Posterior vena cava (tissue), 2 donors: ENCODE results near the gene TRAF3IP1. TPM values are rescaled to one million over a fixed set of nuclear protein-coding genes. Genes with fewer than 3 reads are reported as not detected.
"Not testable (repeated sequence)": the region's sequence is repeated elsewhere in the genome, so short reads cannot be mapped to it uniquely, and the experiment has no call there.

Source experiments
- DNase-seq: peaks from one replicate; pipeline ENCODE4 v3.0.0-alpha.2; 2020; ENCODE audit warnings: low spot score
- intact Hi-C, 2 donors: fragments of 100-400 bp; cut with DNase I; formaldehyde crosslinking; loops; one replicate each; pipeline versions ENCODE4 v1.14.1 to v1.14.2; 2022 to 2023
- total RNA-seq, 2 donors: library from RNA; stranded (reverse); fragmentation: NEBNext Ultra II Directional; extraction: Animal tissue kit (Norgen Biotek cat#: 25700); gene quantifications; one replicate each; pipeline ENCODE4 v1.2.1, GENCODE V29; 2021
- donor health status: DM: yes; HTN: yes; CAD: no.
- donor health status: DM: yes; HTN: yes; CAD: no.

Gene TRAF3IP1
- total RNA-seq, 2 donors from 2014 or later: 27.1 to 37.2 TPM

- intact Hi-C loops, DNase-seq: not testable (repeated sequence)
Observed at GRCh38 chr2:238335591-238335990, 15.3 kb downstream of the TRAF3IP1 start.

DNA sequence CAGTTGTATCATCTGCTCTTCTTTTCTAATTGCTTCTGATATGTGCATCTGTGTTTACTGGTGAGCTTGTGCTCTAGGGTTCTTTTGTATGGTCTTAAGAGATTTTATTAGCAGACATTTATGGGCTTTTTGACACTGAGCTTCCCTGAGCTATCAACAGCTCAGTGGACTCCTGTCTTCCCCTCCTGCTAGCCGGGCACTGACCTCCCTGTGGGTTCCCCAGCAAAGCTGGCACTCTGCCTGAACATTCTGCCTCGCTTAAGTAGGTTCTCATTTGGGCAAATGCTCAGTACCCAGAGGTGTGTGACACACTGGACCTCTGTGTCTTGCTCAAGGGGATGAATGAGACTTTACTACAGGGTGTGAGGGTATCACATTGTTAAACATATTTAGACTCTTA, 15.8 kb downstream of the TRAF3IP1 start:
- intact Hi-C loops: no loop called here
- DNase-seq: no peak

DNA sequence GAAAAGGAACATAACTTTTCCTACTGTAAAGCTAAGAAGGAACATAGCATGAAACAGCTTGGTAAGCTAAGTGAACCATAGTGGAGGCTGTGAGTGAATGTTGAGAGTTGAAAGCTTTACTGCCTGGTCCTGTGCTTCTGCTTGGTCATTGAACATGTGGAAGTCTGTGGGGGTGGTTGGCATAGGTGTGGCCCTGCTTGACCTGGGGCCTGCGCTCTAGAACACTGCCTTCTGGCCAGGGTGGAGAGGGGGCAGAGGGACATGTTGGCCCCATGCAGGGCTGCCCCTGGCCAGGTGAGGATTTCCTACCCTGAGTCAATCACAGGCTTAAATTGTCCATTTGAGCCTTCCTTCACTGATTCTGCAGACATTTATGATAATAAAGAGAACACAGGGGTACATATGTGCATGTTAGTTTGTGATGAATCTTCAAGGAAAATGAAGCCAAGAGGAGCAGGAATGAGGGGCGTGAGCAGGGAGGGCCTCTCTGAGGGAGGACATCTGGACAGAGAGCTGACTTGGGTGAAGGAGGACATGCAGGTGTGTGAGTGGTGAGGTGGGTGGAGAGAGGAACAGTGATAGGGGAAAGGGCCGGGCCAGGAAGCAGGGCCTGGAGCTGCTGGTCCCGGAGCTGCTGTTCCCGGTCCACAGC, 16.6 kb downstream of the TRAF3IP1 start:
- intact Hi-C loops: no loop called here

GRCh38 chr2:238337846-238338245, 17.5 kb downstream of the TRAF3IP1 start:
- intact Hi-C loops: no loop called here
- no peak for DNase-seq

More for the DNA sequence above, 16.6 kb downstream of the TRAF3IP1 start:
- DNase-seq: no peak

DNA sequence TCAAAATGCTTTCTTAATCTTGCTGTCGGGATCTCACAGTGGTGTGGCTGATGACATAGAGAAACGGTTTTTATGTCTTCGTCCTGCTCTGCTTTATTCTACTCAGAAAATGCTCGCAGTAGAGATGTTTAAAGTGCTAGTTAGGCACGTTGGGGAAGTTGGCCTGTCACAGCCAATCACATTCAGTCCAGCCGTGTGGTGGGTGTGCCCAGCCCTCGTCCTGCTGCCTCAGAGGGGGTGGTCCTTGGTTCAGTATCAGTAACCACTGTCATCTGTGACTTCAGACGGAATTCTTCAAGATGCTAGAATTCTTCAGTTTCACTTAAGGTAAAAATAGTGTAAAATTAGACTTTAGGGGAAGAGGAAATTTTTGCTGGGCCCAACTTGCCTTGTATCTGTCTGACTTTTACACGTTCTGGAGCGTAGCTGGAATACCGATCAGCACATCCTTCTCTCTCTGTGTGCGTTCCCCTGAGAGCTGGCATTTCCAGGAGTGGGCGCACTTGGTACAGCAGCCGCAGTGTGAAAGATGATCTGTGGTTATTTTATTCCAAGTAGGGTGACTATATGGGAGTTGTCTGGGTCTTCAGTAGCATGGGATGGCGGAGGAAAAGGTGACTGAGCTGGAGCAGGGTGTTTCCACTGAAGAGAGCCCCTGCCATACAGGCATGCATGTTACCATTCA, 18.5 kb downstream of the TRAF3IP1 start:
- intact Hi-C loops: no loop called here
- no peak for DNase-seq

- DNase-seq: no peak
Observed at GRCh38 chr2:238339395-238339780, 19.1 kb downstream of the TRAF3IP1 start.

GRCh38 chr2:238339814-238340213, 19.5 kb downstream of the TRAF3IP1 start:
- intact Hi-C loops: no loop called here
- DNase-seq: no peak

More at GRCh38 chr2:238339395-238339780, 19.1 kb downstream of the TRAF3IP1 start:
- intact Hi-C loops: no loop called here

DNA sequence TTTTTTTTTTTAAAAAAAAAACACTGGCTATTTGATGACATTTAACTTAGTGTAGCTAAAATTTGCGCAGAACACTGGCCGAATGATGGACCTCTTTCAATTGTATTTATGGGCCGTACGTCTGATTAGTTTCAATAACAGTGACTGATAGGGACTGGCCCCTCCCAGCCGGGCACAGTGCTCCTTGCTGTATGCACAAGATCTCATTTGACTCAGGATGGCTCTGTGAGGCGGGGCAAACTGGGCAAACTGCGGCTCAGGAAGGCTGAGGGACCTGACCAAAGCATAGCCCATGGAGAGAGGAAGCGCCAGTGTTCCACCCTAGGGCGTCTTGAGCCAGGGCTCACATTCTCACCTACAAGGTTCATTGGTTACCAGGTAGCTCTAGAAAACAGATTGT, 21.2 kb downstream of the TRAF3IP1 start:
- no peak for DNase-seq
- intact Hi-C loops: no loop called here

GRCh38 chr2:238344035-238344434, 23.7 kb downstream of the TRAF3IP1 start:
- intact Hi-C loops: no loop called here
- no peak for DNase-seq

DNA sequence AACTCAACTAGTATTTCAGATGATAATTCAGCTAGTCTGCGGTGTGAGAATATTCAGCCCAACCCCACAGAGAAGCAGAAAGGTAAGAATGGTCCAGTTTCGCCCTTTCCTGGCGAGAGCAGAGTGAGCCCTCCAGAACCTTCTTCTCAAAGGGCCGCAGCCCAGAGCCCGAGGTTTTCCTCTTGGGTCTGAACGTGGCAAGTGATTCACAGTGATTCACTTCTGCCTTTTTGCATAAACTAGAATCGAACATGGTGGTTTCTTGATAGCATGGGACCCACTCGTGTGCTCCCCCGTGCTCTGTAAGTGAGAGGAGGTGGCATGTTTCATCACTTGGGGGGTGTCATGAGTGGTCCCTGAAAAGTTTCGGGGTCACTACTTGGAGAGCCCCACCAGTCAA, 24.2 kb downstream of the TRAF3IP1 start:
- no peak for DNase-seq
- intact Hi-C loops: no loop called here

GRCh38 chr2:238345297-238345968, 25.1 kb downstream of the TRAF3IP1 start:
- no peak for DNase-seq
- intact Hi-C loops: no loop called here

GRCh38 chr2:238346544-238346943, 26.2 kb downstream of the TRAF3IP1 start:
- intact Hi-C loops: no loop called here
- DNase-seq: no peak

- no peak for DNase-seq
Observed at GRCh38 chr2:238350150-238350897, 30.0 kb downstream of the TRAF3IP1 start.

DNA sequence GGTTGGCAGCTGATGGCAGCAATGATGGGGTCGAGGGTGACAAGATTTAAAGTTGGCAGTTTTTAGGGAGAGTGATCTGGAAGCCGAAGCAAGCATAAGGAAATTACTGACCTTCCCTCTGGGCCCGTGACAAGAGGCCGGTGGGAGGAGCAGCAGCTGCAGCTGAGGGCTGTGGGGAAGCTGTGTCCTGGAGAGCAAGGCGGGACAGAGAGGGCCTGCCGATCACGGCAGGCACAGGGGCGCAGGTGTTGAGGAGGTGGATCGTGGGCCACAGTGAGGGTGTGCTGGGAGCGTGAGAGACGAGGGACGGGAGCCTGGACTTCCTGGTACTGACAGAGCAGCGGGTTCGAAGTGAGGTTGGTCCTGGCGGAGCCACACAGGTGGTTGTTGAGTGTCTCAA, 31.0 kb downstream of the TRAF3IP1 start:
- intact Hi-C loops: no loop called here
- no peak for DNase-seq

More at GRCh38 chr2:238350150-238350897, 30.0 kb downstream of the TRAF3IP1 start:
- intact Hi-C loops: no loop called here

DNA sequence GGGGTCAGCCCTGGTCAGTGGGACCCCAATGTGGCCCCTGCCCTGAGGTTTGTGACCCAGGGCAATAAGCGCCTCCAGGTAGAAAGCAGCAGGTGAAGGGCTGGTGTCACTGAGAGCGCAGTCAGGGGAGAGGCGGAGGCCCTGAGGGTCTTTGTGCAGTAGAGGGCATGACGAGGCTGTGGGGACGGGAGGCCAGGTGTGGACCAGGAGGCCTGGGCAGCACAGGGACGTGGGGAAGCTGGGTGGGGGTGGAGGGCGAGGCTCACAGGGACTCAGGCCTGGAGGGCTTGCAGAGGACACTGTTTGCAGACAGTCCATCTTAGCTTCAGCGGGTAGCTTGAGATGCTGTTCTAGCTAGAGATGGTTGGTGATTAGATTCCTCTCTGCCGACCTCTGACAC, 32.0 kb downstream of the TRAF3IP1 start:
- intact Hi-C loops: no loop called here
- DNase-seq: no peak

GRCh38 chr2:238358769-238359168, 38.5 kb downstream of the TRAF3IP1 start:
- intact Hi-C loops: no loop called here
- no peak for DNase-seq

GRCh38 chr2:238359403-238359802, 39.1 kb downstream of the TRAF3IP1 start:
- DNase-seq: no peak
- intact Hi-C loops: no loop called here

DNA sequence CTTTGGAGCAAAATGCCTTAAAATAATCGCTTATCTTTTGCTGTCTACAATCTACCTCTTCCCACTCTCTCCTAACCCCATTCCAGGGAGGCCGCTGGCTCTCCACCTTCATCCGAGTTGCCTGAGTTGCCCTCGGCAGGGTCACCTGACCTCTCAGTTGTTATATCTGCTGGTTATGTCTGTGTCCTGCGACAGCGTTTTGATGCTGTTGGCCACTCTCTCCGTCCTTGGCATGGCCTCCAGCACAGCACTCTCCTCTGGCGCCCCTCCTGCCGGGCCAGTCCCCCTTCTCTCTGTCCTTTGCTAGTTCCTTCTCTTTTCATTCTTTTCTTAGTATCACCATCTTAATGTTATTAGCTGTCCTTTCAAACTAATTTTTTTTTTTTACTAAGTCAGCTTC, 41.6 kb downstream of the TRAF3IP1 start:
- intact Hi-C loops: loop anchor here in 1 of 2 donors (10.0 kb wide), 1 partner anchor 423 kb away; no protein-coding TSS in a partner anchor
- DNase-seq: no peak

GRCh38 chr2:238362626-238363025, 42.3 kb downstream of the TRAF3IP1 start:
- intact Hi-C loops: loop anchor here in 1 of 2 donors (10.0 kb wide), 1 partner anchor 422 kb away; no protein-coding TSS in a partner anchor
- no peak for DNase-seq
